Muscle of leg (tissue), 11 donors: ENCODE results near the gene TXNDC5. TPM values are rescaled to one million over a fixed set of nuclear protein-coding genes. Genes with fewer than 3 reads are reported as not detected.

Source experiments
- DNase-seq: peaks from one replicate; pipeline ENCODE4 v3.0.0; 2013
- H3K27ac ChIP-seq: one replicate; pipeline ENCODE4 v1.5.1; 2013; ENCODE audit warnings: mild to moderate bottlenecking, low read length, control low read depth
- H3K27me3 ChIP-seq: one replicate; pipeline ENCODE4 v1.6.1; 2013; ENCODE audit warnings: low read length; ENCODE audit not compliant: control insufficient read depth, insufficient read depth
- H3K36me3 ChIP-seq: one replicate; pipeline ENCODE4 v1.6.1; 2013; ENCODE audit warnings: low read length; ENCODE audit not compliant: control insufficient read depth, insufficient read depth
- H3K4me1 ChIP-seq: one replicate; pipeline ENCODE4 v1.6.1; 2013; ENCODE audit warnings: low read length; ENCODE audit not compliant: control insufficient read depth, insufficient read depth
- H3K4me3 ChIP-seq: one replicate; pipeline ENCODE4 v1.5.1; 2013; ENCODE audit warnings: low read length, control low read depth
- H3K9me3 ChIP-seq: replicated peaks from 2 replicates; pipeline ENCODE4 v1.6.1; 2013; ENCODE audit warnings: low read depth, low read length; ENCODE audit not compliant: control insufficient read depth
- WGBS: methylation state at CpG from one replicate; pipeline ENCODE4 v1.1.5; 2013; ENCODE audit warnings: missing lambda C conversion rate; ENCODE audit not compliant: insufficient coverage; 5-methylcytosine and 5-hydroxymethylcytosine counted together
- polyA plus RNA-seq, 8 donors: library from polyadenylated mRNA; unstranded; fragments of 120-200 nt; gene quantifications; one replicate each; pipeline versions ENCODE4 v1.2.1 to v1.2.3, GENCODE V29; 2013; ENCODE audit warnings: inconsistent platforms in 1 of 8, low replicate concordance in 1 of 8; ENCODE audit not compliant: insufficient read length in 8 of 8, insufficient read depth in 1 of 8
- total RNA-seq: library from RNA; stranded (reverse); fragments of 120-200 nt; gene quantifications from one replicate; pipeline ENCODE4 v1.2.4, GENCODE V29; 2013

Gene TXNDC5
- total and polyA plus RNA-seq, 9 donors, result 90.0 to 178 (median 121) TPM

GRCh38 chr6:7879579-7879978 lies 31.0 kb downstream of the TXNDC5 start:
- WGBS, result 94% methylated on average over 5 of the region's 6 CpGs
- H3K27ac ChIP-seq, result no peak overlapping the region

GRCh38 chr6:7879043-7879442 lies 31.5 kb downstream of the TXNDC5 start:
- Histone ChIP-seq H3K27me3 (no peaks in the 10 kb centered on the region), H3K4me1 (no peaks in the 10 kb centered on the region), H3K27ac (no peak overlapping the region), H3K4me3 (no peak overlapping the region), H3K9me3 (no peaks in the 10 kb centered on the region), H3K36me3 (peaks cover 46% of the 10 kb centered on the region)
- no CpG with 5 or more reads among the region's 2 CpGs for WGBS
- DNase-seq, result no peak

More at GRCh38 chr6:7879579-7879978, 31.0 kb downstream of the TXNDC5 start:
- H3K27me3 ChIP-seq, result no peaks in the 10 kb centered on the region
- no peak for DNase-seq
- H3K4me1 ChIP-seq, result no peaks in the 10 kb centered on the region
- no peaks in the 10 kb centered on the region for H3K9me3 ChIP-seq
- H3K36me3 ChIP-seq, result peaks cover 51% of the 10 kb centered on the region
- H3K4me3 ChIP-seq, result no peak overlapping the region

GRCh38 chr6:7878401-7878964 lies 32.1 kb downstream of the TXNDC5 start:
- H3K27ac ChIP-seq, result no peak overlapping the region
- 62% methylated on average over 10 of the region's 10 CpGs for WGBS
- no peak for DNase-seq
- H3K9me3 ChIP-seq, result no peaks in the 10 kb centered on the region
- peaks cover 41% of the 10 kb centered on the region for H3K36me3 ChIP-seq
- no peak overlapping the region for H3K4me3 ChIP-seq
- no peaks in the 10 kb centered on the region for H3K4me1 ChIP-seq
- no peaks in the 10 kb centered on the region for H3K27me3 ChIP-seq

GRCh38 chr6:7868926-7869325 lies 41.7 kb downstream of the TXNDC5 start:
- Histone ChIP-seq H3K9me3 (peaks cover 3% of the 10 kb centered on the region), H3K4me3 (no peak overlapping the region), H3K27ac (no peak overlapping the region), H3K36me3 (no peaks in the 10 kb centered on the region), H3K4me1 (no peaks in the 10 kb centered on the region), H3K27me3 (no peaks in the 10 kb centered on the region)
- WGBS, result 81% methylated on average over 7 of the region's 10 CpGs
- DNase-seq, result no peak

- Histone ChIP-seq H3K4me3 (no peak overlapping the region), H3K27me3 (no peaks in the 10 kb centered on the region), H3K4me1 (no peaks in the 10 kb centered on the region), H3K27ac (no peak overlapping the region), H3K36me3 (no peaks in the 10 kb centered on the region), H3K9me3 (no peaks in the 10 kb centered on the region)
- DNase-seq, result no peak
- no CpG with 5 or more reads among the region's 1 CpG for WGBS
Measured at GRCh38 chr6:7866526-7866925, 44.1 kb downstream of the TXNDC5 start.

GRCh38 chr6:7865781-7866180 lies 44.8 kb downstream of the TXNDC5 start:
- peak; percentile 19 for DNase-seq
- Histone ChIP-seq H3K36me3 (no peaks in the 10 kb centered on the region), H3K4me3 (no peak overlapping the region), H3K27ac (no peak overlapping the region), H3K27me3 (no peaks in the 10 kb centered on the region), H3K4me1 (no peaks in the 10 kb centered on the region), H3K9me3 (no peaks in the 10 kb centered on the region)
- 33% methylated on average over 2 of the region's 6 CpGs for WGBS

GRCh38 chr6:7859591-7859990 lies 51.0 kb downstream of the TXNDC5 start:
- no peak overlapping the region for H3K4me3 ChIP-seq
- DNase-seq, result no peak
- H3K27me3 ChIP-seq, result no peaks in the 10 kb centered on the region
- no peaks in the 10 kb centered on the region for H3K36me3 ChIP-seq
- H3K9me3 ChIP-seq, result no peaks in the 10 kb centered on the region
- H3K4me1 ChIP-seq, result no peaks in the 10 kb centered on the region
- WGBS, result no CpG with 5 or more reads among the region's 6 CpGs
- no peak overlapping the region for H3K27ac ChIP-seq

- Histone ChIP-seq H3K9me3 (peaks cover 3% of the 10 kb centered on the region), H3K27ac (no peak overlapping the region), H3K36me3 (no peaks in the 10 kb centered on the region), H3K4me1 (peaks cover 4% of the 10 kb centered on the region), H3K4me3 (no peak overlapping the region), H3K27me3 (no peaks in the 10 kb centered on the region)
- DNase-seq, result no peak
Measured at GRCh38 chr6:7851780-7852179, 58.8 kb downstream of the TXNDC5 start.

- peaks cover 4% of the 10 kb centered on the region for H3K4me1 ChIP-seq
- no peaks in the 10 kb centered on the region for H3K36me3 ChIP-seq
- H3K27ac ChIP-seq, result no peak overlapping the region
- no peak for DNase-seq
- 89% methylated on average over 4 of the region's 4 CpGs for WGBS
- H3K27me3 ChIP-seq, result no peaks in the 10 kb centered on the region
- H3K4me3 ChIP-seq, result no peak overlapping the region
- peaks cover 3% of the 10 kb centered on the region for H3K9me3 ChIP-seq
Measured at GRCh38 chr6:7848229-7848628, 62.4 kb downstream of the TXNDC5 start.

- peak; percentile 46 for DNase-seq
- H3K27me3 ChIP-seq, result no peaks in the 10 kb centered on the region
Measured at GRCh38 chr6:7846966-7847818, 63.4 kb downstream of the TXNDC5 start.

More at GRCh38 chr6:7846966-7847818, 63.4 kb downstream of the TXNDC5 start:
- peaks cover 2% of the 10 kb centered on the region for H3K9me3 ChIP-seq
- no peak overlapping the region for H3K4me3 ChIP-seq
- WGBS, result 51% methylated on average over 4 of the region's 7 CpGs
- H3K36me3 ChIP-seq, result no peaks in the 10 kb centered on the region
- peaks cover 4% of the 10 kb centered on the region for H3K4me1 ChIP-seq
- no peak overlapping the region for H3K27ac ChIP-seq
